ENCODE results near the gene IRF8.

IRF8 gene

DNA sequence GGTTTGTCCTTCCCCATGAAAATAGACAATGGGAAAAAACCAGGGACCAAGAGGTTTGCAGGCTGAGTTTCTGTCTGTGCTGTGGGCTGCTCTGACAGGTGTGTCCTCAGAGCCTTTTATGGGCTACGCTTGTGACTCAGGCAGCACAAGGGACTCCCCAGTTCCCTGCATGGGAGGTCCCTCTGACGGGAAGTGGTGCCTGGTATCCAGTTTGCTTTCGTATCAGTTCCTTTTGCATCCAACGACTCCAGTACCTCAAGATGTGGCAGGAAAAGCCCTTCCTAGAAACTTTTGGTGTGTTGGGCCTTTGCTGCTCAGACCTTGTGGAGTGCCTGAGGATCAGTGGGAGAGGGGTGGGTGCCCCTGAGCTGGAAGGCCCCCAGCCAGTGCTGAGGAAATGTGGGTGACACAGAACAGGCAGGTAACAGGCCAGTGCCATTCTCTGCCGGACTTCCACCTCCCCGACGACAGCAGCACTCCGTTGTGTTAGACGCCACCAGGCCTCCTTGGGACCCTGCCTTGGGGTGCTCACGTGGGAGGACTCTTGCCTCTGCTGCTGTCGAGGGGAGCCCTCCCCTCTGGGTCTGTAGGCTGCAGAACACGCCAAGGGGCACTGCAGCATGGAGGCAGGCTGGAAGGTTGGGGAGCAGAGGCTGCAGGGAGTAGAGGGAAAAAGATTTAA, 38.4 kb upstream of the IRF8 start:
- CTCF ChIA-PET, result interaction anchor here (0.6 kb wide), 1 partner anchor 1845 kb away, joined by 3 read pairs; no protein-coding TSS in a partner anchor
- no peak for DNase-seq (ENCODE audit: low spot score)
- H3K27ac ChIP-seq, result no peak overlapping the region
- TF ChIP-seq, protein P1, sequence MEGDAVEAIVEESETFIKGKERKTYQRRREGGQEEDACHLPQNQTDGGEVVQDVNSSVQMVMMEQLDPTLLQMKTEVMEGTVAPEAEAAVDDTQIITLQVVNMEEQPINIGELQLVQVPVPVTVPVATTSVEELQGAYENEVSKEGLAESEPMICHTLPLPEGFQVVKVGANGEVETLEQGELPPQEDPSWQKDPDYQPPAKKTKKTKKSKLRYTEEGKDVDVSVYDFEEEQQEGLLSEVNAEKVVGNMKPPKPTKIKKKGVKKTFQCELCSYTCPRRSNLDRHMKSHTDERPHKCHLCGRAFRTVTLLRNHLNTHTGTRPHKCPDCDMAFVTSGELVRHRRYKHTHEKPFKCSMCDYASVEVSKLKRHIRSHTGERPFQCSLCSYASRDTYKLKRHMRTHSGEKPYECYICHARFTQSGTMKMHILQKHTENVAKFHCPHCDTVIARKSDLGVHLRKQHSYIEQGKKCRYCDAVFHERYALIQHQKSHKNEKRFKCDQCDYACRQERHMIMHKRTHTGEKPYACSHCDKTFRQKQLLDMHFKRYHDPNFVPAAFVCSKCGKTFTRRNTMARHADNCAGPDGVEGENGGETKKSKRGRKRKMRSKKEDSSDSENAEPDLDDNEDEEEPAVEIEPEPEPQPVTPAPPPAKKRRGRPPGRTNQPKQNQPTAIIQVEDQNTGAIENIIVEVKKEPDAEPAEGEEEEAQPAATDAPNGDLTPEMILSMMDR (conservative IDR thresholded peaks at IDR 0.05; ENCODE audit: low read depth), result no peak
- POLR2A ChIA-PET (ENCODE audit: low non-redundant PET), result no interaction called here

DNA sequence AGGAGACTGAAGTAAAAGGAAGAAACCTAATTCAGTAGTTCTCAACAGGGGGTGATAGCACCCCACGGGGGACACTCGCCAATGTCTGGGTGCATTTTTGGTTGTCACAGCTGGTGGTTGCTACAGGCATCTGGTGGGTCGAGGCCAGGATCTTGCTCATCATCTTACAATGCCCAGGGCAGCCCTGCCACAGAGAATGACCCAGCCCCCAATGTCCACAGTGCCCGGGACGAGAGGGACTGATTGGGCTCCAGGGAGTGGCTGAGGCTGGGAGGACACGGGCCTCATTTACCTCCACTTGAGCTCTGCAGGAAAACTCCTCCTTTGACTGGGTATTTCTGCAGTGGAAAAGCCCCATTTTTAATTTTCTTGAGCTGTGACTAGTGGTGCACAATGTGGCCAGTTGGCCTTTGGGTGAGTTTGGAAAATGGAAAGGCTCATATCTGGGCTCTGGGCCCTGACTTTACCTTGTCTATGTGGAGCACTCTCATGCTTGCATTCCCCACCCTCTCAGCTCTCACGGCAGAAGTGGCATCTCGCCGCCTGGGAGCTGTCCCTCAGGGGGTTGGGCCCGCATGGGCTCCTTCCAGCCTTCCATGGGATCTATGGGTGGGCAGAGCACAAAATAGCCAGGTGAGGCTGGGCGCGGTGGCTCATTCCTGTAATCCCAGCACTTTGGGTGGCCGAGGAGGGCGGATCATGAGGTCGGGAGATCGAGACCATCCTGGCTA, 37.7 kb upstream of the IRF8 start:
- TF ChIP-seq, protein P1 (conservative IDR thresholded peaks at IDR 0.05; ENCODE audit: low read depth), result no peak
- no peak for DNase-seq (ENCODE audit: low spot score)
- H3K27ac ChIP-seq, result no peak overlapping the region
- CTCF ChIA-PET, result interaction anchor here (0.6 kb wide), 2 partner anchors 25 to 800 kb away, joined by 3 to 4 read pairs; no protein-coding TSS in a partner anchor
- POLR2A ChIA-PET (ENCODE audit: low non-redundant PET), result no interaction called here

DNA sequence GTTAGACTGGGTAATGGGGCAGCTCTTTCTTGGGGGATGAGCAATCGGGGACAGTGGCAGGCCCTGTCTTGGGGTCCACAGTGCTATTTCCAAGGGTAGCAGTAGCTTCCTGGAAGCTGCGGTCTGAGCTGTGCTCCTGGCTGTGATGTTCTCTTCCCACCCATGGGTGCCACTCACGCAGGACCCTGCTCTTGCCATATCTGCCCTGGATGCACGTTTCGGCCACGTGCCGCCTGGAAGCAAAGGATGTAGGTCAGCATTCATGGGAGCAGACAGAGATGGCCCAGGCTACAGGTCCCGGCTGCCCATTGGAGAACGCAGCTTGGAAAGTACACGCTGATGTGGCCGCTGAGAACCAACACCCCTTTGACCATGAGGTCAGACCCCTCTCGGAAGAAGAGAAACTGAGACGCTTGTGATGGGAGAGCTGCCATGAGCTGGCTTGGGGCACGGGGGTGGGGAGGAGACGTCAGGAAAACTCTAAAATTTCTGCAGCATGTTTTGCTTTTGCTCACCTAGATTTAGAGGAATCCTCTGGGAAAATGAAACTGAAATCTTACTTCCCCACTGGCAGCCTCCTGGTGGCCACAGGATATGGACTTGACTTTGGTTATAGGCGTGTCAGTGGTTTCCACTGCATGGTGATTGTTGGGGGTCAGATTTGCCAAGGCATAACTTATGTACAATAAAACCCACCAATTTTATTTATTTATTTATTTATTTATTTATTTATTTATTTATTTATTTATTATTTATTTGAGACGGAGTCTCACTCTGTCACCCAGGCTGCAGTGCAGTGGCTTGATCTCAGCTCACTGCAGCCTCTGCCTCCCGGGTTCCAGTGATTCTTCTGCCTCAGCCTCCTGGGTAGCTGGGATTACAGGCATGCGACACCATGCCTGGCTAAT, 36.2 kb upstream of the IRF8 start:
- TF ChIP-seq, protein P1 (conservative IDR thresholded peaks at IDR 0.05; ENCODE audit: low read depth), result no peak
- ChIA-PET CTCF (no interaction called here), POLR2A (ENCODE audit: low non-redundant PET) (no interaction called here)
- DNase-seq (ENCODE audit: low spot score), result no peak
- H3K27ac ChIP-seq, result no peak overlapping the region

- no peak overlapping the region for H3K27ac ChIP-seq
- ChIA-PET POLR2A (ENCODE audit: low non-redundant PET) (no interaction called here), CTCF (no interaction called here)
- TF ChIP-seq, protein P1 (conservative IDR thresholded peaks at IDR 0.05; ENCODE audit: low read depth), result no peak
- peak; percentile 34 for DNase-seq (ENCODE audit: low spot score)
Observed at GRCh38 chr16:85863384-85863774, 35.6 kb upstream of the IRF8 start.

DNA sequence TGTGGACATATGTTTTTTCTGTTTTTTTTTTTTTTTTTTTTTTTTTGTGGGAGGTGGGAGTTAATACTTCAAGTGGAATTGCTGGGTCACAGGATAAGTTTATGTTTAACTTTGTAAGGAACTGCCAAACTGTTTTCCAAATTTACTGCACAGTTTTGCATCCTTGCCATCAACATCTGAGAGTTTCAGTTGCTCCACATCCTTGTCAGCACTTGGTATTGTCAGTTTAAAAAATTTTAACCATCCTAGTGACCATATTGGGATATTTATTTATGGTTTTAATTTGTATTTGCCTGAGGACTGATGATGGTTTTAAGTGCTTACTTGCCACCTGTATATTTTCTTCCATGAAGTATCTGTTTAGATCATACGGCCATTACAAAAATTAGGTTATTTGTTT, 34.0 kb upstream of the IRF8 start:
- H3K27ac ChIP-seq, result no peak overlapping the region
- no peak for DNase-seq (ENCODE audit: low spot score)
- CTCF ChIA-PET, result interaction anchor here (0.7 kb wide), 1 partner anchor 1062 kb away, joined by 7 read pairs; no protein-coding TSS in a partner anchor
- TF ChIP-seq, protein P1 (conservative IDR thresholded peaks at IDR 0.05; ENCODE audit: low read depth), result no peak
- POLR2A ChIA-PET (ENCODE audit: low non-redundant PET), result no interaction called here

GRCh38 chr16:85867189-85867588, 31.8 kb upstream of the IRF8 start:
- TF ChIP-seq, protein P1 (conservative IDR thresholded peaks at IDR 0.05; ENCODE audit: low read depth), result no peak
- CTCF ChIA-PET, result interaction anchor here (0.6 kb wide), 1 partner anchor 684 kb away, joined by 3 read pairs; no protein-coding TSS in a partner anchor
- DNase-seq (ENCODE audit: low spot score), result no peak
- H3K27ac ChIP-seq, result no peak overlapping the region
- POLR2A ChIA-PET (ENCODE audit: low non-redundant PET), result no interaction called here
